ENCODE measurements around the gene LPAR2. TPM values are rescaled to one million over a fixed set of nuclear protein-coding genes. Genes with fewer than 3 reads are reported as not detected.

The LPAR2 gene
- total and polyA plus RNA-seq, 2 experiments from 2014 or later, result 39.4 to 63.1 TPM

GRCh38 chr19:19647037-19647835, 19.2 kb upstream of the LPAR2 start (continued):
- TF ChIP-seq ZNF462 (CRISPR knock-in tag; IDR thresholded peaks at IDR 0.05), result no peak
- no peak for TF ChIP-seq STAT1 (IDR thresholded peaks at IDR 0.05; ENCODE audit: unreplicated experiment)
- TF ChIP-seq EZH2phosphoT487 (IDR thresholded peaks at IDR 0.05; ENCODE audit: unreplicated experiment), result no peak
- TF ChIP-seq REST (IDR thresholded peaks at IDR 0.05; ENCODE audit: unreplicated experiment), result no peak
- TF ChIP-seq ZNF114 (CRISPR knock-in tag; IDR thresholded peaks at IDR 0.05), result no peak

Measured in GM23338 (cell line).